HG02610 (cell line): ENCODE measurements around the gene FOXO3.
"Not testable (repeated sequence)": the region's sequence is repeated elsewhere in the genome, so short reads cannot be mapped to it uniquely, and the experiment has no call there.

Source experiments
- ATAC-seq: cut with Tn5 transposase; IDR thresholded peaks from one replicate; pipeline ENCODE4 v1.9.1; 2021; ENCODE audit warnings: mild to moderate bottlenecking, moderate library complexity; ENCODE audit not compliant: unreplicated experiment

FOXO3 gene

DNA sequence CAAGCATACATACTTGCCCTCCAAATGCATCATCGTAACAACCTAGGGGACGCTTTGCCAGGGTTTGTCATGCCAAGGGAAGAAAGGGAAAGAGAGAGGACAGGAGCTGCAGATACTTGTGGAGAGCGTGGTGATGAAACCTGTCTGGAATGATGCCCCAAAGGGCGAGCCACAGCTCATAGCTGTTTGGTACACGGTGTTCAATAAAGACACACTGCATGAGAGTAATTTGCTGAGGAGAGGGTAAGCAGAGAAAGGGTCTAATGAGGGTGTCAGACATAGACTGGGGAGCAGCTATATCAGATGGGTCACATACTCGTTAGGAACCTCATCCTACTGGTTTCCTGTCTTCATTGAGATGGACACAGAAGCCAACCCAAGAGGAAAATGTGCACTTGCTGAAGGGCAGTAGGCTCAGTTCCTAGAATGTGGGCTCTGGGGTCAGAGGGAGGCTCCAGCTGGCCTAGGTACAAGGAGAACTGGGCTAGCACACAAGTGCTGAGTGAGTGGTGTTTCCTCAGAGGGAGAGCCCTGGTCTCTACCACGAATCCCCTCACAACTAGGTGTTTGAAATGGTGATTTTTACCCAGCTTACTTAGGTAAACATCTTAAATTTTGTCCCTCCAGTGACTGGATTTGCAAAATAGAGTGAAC is 5.2 kb upstream of the FOXO3 start:
- no peak for ATAC-seq

DNA sequence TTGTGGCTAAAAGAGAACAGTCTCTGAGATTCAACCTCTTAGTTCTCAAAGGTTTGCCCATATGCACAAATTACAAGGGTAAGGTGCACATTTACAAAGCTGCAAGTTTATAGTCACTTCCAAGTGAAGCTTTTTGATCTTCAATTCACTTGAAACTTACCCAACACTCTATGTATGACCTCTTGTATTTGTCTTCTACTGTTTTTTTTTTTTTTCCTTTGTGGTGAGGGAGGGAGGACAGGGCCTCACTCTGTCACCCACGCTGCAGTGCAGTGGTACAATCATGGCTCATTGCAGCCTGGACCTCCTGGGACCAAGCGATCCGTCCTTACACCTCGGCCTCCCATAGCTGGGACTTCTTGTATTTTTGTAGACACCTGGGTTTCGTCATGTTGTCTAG is 4.5 kb upstream of the FOXO3 start:
- ATAC-seq, result no peak

DNA sequence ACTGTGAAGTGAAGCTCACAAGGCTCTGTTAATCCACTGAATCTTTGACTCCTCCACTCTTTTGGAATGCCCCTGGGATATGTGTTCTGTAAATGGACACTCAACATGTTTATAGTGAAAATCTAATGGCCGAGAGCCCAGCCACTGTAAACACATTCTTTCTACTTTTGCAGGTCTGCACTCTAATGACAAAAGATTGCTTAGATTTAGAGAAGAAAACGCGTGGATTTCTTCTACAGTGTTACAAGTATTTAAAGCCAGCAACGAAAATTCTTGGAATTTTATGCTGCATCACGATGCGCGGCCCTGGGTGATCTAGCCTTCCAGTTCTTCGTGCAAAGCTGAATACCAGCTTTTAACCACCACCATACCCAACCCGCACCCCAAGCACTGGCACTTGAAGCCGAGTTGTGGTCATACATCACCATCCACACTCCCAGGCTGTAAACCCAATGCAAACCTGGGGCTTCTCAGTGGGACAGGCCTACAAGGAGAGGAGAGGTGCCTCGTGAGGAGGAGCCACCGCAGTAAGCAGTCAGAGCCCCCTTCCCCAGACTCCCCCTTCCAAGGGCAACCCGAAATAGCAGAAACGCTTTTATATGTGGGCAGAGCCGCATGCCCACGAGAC is 3.7 kb upstream of the FOXO3 start:
- ATAC-seq, result no peak

DNA sequence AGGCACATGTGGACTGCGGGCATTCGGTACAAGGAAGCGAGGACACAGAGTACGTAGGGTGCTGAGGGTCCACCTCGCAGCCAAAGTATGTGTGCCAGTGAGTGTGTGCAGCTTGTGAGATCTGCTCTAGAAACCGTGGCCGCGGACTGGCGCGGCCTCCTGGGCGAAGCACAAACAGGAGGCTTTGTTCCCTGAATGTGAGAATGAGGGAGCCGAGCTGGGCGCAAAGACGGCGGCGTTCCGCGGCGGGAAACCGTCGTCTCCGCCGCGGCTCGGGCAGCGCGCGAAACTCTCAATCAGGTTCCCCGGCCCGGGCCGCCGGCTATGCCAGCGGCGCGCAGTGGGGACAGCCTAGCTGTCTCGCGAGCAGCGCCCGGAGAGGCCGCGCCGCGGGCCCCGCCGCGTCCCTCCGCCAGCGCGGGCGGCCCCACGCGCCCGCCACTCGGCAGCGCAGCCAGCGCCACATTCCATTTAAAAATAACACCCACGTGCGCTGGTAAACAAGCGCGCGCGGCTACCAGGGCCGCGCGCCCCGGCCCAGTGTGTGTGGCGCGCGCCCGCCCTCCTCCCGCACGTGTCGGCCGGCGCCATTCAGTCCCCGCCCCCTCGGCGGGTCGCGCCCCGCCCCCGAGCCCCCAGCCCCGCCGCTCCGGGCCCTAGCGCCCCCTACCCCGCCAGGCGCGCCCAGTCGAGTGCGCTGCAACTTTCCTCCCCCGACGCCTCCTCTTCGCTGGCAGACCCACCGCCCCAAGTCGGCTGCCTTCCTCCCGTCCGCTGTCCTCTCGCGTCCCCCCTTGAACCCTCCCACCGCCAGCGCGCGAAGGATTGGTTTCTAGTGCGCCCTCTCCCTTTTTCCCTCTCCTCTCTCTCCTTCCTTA is 3.0 kb upstream of the FOXO3 start:
- ATAC-seq, result no peak

DNA sequence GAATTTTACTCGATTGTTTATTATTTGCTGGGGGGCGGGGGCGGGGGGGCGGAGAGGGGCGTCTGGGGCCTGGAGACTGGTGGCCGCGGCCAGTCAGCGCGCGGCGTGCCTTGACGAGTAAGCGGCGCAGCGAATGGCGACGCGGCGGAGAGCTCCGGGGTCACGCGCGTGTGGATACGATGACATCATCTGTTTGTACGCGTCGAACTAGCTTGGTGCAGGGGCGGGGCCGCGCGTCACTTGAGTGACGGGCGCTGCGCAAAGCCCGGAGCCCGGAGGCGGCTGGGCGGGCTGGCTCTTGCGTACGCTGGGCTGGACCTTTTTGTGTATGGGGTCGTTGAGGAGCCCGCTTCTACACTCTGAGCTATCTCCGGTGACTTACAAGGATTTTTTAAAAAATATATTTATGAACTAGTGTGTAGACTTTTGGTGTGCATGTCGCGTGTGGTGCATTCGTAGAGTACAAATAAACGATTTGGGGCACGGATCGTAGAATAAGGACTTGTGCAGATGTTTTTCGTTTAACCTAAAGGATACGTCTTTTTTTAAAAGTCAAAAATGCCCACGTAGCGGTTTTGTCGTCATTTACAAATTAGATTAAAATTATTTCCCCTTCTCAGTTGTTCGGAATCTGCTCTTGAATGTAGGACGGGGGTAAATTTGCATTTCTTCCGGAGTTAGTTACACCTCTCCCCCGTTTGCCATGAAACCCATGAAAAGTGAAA is 2.2 kb upstream of the FOXO3 start:
- peak; percentile 67 for ATAC-seq

DNA sequence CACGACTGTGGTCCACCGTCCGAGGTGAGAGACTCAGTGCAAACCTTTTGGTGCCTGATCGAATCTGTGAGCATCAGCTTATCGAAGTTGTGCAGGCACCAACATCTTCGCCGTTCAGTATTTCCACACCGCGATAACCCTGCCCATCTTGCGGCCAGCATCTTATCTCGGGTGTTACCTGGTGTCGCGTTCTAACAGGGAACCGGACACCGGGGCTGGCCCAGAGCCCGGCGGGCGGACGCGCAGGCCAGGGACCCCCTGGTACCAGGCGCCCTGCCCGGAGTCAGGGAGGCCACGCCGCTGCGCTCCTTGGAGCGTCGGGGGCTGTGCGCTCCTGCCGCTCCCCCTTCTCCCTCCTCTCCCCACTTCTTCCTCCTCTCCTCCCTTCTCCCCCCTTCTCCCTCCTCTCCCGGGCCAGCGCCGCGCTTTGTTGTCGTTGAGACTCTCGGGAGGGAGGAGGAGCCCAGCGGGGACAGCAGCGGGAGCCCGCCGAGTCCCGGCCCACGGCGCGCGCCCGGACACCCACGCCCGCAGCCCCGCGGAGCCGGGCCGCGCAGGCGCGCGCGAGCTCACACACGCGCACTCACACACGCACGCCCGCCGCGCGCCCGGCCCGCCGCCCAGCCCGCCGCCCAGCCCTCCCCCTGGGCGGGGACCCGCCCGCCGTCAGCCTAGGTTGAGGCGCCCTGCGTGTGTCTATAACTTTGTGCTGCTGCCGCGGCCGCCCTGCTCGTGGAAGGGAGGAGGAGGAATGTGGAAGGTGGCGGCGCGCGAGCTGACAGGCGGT is 1.4 kb upstream of the FOXO3 start:
- ATAC-seq, result peak; percentile 53

DNA sequence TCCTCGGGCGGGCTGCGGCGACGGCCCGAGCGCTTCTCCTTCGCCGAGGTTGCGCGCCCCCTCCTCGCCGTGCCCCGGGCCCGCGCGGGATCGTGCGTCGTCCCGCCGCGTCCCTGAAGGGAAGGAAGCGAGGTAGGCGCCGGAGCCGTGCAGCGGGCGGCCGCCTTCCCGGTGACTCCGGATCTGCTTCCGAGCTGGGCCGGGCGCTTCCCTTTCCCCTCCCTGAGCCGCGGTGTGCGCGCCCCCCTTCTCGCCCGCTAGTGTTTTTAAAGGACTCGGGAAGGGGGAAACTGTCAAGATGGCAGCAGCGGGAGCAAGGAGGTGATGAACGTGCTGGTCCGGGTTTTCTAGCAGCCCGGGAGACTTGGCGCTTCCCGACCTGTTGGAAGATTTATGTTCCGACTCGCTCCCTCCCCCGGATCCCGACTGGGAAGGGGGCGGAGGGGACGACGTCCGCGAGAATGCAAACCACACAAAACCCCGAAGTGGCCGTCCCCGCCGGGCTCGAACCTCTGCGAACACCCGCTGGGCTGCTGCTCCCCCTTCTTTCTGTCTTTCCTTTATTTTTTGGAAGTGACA is 744 bp upstream of the FOXO3 start:
- no peak for ATAC-seq

DNA sequence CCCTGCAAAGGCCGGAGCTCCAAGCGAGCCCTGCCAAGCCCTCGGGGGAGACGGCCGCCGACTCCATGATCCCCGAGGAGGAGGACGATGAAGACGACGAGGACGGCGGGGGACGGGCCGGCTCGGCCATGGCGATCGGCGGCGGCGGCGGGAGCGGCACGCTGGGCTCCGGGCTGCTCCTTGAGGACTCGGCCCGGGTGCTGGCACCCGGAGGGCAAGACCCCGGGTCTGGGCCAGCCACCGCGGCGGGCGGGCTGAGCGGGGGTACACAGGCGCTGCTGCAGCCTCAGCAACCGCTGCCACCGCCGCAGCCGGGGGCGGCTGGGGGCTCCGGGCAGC is 561 bp downstream of the FOXO3 start:
- ATAC-seq, result not testable (repeated sequence)

DNA sequence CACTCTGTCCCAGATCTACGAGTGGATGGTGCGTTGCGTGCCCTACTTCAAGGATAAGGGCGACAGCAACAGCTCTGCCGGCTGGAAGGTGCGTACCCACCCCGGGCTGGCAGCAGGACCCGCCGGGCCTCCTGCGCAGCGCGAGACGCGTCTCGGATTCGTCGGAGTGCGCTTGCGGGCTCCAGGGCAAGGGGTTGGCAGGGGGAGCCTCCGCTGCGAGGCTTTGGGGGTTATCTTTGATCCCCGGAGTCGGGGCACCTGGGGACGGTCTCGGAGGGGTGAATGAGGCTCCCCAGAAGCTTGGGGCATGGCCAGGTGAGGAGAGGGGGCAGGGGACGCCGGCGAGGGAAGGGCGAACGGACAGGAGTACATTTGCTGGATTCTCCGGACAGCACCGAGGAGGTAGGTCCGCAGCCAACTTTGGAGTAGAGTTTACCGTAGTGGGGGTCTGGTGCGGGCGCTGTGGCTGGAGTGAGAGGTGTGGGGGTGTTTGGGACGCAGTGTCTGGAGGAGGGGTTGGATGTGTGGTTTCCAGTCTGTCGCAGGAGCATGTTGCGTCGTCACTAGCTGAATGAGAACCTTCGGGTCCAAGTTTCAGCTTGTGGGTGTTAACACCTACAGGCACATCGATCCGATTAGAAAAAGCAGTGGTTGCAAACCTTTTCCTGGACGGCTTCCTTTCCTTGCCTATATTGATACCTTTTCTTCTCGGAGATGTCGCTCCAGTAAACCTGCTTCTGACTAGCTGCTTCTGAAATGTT is 1.2 kb downstream of the FOXO3 start:
- no peak for ATAC-seq

DNA sequence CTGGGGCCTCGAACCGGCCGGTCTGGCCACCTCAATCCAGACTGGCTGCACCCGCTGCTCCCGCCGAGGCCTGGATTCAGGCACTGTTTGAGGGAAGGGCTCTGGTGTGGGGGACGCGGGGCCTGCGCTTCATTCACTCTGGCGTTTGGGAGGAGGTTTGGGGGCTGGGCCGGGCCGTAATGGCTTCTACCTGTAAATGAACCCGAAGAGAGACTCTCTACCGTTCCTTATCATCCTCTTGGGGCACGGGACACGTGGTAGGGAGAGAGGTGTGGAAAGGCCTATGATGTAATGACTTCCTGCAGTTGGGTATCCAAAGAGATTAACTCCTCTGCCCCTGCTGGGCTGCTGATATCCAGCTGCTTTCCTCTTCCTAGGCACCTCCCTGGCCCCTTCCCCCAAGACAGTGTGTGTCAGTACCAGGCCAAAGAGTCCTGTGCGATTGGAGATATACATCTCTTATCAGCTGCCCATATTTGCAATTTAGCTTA is 1.8 kb downstream of the FOXO3 start:
- no peak for ATAC-seq

DNA sequence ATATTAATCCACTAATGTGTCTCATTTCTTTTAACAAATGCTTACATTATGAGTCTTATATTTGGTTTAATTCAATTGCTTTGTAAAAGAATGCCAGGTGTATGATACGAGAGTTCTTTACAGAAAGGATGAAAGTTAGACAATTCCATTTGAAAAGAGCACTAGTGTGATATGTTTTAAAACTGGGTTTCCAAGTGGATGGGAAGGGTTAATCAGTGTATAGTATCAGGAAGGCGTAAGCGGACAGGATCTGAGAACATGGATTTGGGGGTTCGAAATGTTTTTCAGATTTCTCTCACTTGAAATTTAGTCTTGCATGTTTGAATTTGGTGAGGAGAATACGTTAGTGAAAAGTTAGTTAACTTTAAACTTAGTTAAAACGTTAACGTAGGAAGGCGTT is 2.6 kb downstream of the FOXO3 start:
- ATAC-seq, result no peak

DNA sequence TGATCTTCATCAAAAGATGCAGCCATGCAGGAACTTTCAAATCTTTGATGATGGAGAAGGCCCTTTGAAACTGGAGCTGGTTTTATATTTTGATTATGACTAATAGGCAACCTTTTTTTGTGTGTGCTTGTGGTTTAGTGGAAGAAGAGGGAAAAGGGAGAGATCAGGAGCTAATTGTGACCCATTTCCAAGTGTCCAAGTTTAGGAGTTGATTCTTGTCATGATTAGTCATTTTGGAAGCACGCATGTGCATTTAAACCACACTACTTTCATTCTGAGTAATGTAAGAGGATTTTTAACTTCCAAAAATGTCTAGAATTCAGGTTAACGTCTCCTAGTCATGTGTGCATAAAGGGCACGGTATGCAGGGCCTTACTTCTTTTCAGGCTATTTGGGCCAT is 3.5 kb downstream of the FOXO3 start:
- no peak for ATAC-seq

DNA sequence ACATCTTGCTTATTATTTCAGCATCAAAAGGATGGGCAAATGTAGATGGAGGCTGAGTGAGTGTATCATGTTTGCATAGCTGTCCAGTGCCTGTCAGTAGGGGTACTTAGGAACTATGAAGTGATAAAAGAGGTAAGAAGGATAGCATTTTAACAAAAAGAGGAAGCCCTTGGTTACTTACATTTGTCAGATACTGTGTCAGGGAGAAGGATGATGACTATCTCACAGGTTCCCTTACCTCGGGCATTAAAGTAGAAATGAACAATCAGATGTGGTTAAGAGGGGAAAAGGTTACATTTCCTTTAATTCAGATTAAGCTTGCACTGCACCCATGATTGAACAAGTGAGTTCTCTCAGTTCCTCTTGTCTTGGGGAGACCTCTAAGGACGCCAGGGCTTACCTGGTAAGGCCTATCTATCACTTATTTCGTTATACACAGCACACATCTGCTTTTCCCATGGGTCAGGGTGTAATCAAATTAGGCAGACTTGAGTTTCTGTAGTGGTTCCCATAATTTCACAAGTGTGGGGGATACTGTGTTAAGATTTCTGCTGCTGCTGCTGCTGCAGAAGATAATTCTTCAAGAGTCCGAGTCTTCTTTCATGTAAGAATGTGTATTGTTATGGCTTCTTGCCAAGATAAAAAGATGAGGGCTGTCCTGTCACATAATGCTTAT is 4.5 kb downstream of the FOXO3 start:
- ATAC-seq, result peak; percentile 86

DNA sequence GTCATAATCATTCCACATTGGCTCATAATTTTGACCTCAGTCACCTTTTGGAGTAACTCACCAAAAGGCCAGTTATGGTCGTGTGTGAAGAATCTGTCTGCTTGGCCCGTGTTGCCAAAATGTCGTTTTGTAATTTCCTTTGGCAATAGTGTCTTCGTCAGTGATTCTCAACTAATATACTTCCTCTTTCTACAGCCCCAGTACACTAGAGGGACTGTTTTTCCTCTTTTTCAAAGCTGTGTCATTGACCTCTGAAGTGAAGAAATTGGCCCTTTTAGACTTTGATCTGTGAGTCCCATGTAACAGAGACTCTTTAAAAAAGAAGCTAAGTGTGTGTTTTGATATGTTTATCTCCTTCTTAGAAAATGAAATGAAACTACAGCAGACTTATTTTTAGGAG is 5.2 kb downstream of the FOXO3 start:
- no peak for ATAC-seq

DNA sequence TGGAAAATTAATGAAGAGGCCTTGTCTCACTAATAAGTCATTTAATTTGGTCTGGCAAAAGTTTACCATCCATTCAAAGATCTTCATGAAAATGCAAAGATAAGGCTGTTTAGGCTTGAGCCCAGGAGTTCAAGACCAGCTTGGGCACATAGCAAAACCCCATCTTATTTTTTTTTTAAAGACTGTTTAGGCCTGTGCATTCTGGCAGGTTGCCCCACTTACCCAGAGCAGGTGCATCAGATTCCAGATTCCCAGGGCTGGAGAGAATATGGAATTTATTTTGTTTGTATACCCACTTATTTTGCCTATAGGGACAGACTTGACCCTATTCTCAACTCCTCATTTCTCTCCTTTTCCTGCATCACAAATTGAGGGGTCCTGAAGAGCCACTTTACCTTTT is 5.7 kb downstream of the FOXO3 start:
- no peak for ATAC-seq

DNA sequence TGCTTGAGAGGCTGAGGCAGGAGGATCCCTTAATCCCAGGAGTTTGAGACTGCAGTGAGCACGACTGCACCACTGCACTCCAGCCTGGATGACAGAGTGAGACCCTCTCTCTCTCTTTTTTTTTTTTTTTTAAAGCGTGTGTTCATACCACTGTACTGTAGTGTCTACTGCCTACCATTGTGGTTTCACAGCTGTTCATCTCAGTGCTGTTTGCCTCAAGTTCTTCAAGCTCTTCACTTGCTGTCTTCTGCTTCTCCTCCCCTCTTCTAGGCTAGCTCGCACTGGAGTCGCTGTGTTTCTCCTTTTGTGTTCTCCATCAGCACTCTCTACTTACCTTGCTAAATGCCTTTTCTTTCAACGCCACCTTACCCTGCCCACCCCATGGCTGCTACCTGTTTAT is 7.4 kb downstream of the FOXO3 start:
- no peak for ATAC-seq

DNA sequence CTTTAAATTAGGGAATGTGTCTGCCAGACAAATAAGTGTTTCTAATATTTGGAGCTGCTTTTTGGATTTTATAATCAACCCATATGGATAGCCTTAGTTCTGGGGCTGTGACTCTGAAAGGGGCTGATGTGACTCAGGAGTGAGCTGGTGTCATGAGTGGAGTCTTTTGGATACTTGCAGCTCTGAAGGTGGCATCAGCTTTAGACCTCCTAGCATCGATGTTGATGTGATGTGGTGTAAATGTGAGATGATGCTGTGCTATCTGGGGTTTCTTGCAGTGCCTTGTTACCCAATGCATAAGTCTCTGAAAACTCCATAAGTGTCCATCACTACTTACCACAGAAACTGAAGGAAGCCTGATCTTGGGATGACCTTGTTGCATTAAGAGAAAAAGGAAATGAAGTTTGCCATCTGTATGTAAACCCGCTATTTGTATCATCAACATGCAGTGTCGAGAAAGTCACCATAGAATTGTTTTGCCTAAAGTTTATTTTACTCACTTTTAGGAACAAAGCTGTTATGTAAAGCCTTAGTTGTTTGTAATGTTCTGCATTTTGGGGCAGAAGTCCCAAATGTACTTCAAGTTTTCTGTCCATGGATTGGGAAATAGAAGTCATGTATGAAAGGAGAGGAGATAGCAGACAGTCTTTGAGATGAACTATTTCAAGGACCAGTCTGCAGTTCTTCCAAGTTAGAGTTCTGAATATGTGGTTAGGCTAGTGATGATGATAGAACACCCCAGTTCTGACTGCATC is 8.0 kb downstream of the FOXO3 start:
- no peak for ATAC-seq

DNA sequence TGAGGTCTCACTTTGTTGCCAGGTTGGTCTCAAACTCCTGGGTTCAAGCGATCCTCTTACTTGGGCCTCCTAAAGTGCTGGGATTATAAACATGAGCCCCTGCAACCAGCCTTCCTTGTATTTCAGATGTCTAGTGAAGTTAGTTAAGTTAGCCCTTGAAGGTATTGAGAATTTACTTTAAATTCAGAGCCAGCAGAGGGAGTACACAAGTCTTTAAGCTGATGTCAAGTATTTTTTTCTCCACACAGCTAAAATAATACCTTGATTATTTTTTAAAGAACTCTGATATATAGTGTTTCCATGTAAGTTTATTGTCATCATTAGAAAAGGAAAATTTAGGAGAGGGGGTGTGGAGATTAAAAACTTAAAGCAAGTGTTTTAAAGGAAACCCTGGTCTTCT is 9.8 kb downstream of the FOXO3 start:
- no peak for ATAC-seq
